B cell (primary cell): ENCODE results near the gene FARP1.

Experiments
- EZH2 ChIP-seq: IDR thresholded peaks from 2 replicates; pipeline ENCODE4 v1.6.1; 2012; ENCODE audit warnings: borderline replicate concordance, low read depth, mild to moderate bottlenecking, moderate library complexity, low read length; ENCODE audit not compliant: insufficient read depth, poor library complexity, severe bottlenecking
- TF ChIP-seq, protein P1 (sequence below): fragments of 200-600 bp; IDR thresholded peaks from one replicate; pipeline ENCODE4 v1.8.0; 2022; ENCODE audit warnings: antibody characterized with exemption, mild to moderate bottlenecking

DNA sequence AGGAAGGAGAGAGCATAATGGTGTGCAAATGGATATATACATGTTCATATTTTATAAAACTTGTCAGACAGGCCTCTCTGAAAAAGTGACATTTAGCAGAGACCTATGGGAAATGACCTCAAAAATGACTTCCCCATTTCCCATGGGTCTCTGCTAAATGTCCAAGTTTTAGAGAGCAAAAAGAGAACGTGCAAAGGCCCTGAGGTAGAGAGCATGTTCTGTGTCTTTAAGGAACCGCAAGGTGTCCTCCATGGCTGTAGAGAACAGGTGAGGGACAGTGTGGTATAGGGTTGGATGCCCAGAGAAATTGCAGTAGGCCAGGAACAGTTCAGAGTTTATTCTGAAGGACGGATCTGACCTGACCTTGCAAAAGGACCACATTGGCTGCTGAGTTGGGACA, 147.4 kb downstream of the FARP1 start:
- TF ChIP-seq, protein P1, sequence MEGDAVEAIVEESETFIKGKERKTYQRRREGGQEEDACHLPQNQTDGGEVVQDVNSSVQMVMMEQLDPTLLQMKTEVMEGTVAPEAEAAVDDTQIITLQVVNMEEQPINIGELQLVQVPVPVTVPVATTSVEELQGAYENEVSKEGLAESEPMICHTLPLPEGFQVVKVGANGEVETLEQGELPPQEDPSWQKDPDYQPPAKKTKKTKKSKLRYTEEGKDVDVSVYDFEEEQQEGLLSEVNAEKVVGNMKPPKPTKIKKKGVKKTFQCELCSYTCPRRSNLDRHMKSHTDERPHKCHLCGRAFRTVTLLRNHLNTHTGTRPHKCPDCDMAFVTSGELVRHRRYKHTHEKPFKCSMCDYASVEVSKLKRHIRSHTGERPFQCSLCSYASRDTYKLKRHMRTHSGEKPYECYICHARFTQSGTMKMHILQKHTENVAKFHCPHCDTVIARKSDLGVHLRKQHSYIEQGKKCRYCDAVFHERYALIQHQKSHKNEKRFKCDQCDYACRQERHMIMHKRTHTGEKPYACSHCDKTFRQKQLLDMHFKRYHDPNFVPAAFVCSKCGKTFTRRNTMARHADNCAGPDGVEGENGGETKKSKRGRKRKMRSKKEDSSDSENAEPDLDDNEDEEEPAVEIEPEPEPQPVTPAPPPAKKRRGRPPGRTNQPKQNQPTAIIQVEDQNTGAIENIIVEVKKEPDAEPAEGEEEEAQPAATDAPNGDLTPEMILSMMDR = no peak
- TF ChIP-seq EZH2 = no peak
